ENCODE results near the gene MICALL2.

DNA sequence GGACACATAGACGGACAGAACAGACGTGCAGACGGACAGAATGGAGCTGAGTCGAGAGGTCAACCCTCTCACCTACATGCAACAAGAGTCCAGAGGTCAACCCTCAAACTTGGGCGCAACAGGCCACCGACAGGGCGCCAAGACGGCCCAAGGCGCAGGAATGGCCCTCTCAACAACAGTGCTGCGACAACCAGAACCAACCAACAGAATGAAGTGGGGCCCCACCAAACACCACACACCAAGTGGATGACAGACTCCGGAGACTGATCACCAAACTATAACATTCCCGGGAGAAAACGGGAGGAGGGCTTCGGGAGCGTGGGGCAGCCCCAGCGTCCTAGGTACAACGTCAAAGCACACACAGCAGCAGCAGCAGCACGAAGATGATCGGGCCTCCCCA is 31.6 kb upstream of the MICALL2 start:
- TF ChIP-seq, protein P1, sequence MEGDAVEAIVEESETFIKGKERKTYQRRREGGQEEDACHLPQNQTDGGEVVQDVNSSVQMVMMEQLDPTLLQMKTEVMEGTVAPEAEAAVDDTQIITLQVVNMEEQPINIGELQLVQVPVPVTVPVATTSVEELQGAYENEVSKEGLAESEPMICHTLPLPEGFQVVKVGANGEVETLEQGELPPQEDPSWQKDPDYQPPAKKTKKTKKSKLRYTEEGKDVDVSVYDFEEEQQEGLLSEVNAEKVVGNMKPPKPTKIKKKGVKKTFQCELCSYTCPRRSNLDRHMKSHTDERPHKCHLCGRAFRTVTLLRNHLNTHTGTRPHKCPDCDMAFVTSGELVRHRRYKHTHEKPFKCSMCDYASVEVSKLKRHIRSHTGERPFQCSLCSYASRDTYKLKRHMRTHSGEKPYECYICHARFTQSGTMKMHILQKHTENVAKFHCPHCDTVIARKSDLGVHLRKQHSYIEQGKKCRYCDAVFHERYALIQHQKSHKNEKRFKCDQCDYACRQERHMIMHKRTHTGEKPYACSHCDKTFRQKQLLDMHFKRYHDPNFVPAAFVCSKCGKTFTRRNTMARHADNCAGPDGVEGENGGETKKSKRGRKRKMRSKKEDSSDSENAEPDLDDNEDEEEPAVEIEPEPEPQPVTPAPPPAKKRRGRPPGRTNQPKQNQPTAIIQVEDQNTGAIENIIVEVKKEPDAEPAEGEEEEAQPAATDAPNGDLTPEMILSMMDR (IDR thresholded peaks at IDR 0.05) = no peak
- TF ChIP-seq POLR2A (IDR thresholded peaks at IDR 0.05) = no peak
